HepG2 (cell line): ENCODE data around the gene DSC2. TPM values are rescaled to one million over a fixed set of nuclear protein-coding genes. Genes with fewer than 3 reads are reported as not detected.

Experiments used
- ATAC-seq: fragments of 200-7000 bp; cut with Tn5 transposase; 3 replicates; pipeline ENCODE4 v1.9.1; 2020; ENCODE audit warnings: mild to moderate bottlenecking, moderate library complexity
- BruUV-seq: library from RNA; stranded (reverse); fragments of 400-500 nt; replicated peaks from 2 replicates; lab custom pipeline; 2021; lab: Mats Ljungman, UMichigan
- CTCF ChIA-PET: fragments of 300-600 bp; formaldehyde crosslinking; extraction: SDS; loops from one replicate; lab custom pipeline; 2021; ENCODE audit warnings: low total read pairs, inconsistent platforms, low intra/inter-chr PET ratio; lab: Yijun Ruan, JAX
- POLR2A ChIA-PET: fragments of 350-600 bp; sonication (Branson Sonifier 250); formaldehyde crosslinking; loops from one replicate; lab custom pipeline; 2020; ENCODE audit warnings: antibody characterized with exemption, inconsistent platforms; lab: Yijun Ruan, JAX
- DNase-seq: peaks from one replicate; pipeline ENCODE4 v3.0.0-alpha.2; 2015; ENCODE audit warnings: low spot score
- FAIRE-seq: peaks from 3 replicates; lab custom pipeline; 2011; peaks lifted over from hg19 to GRCh38; lab: Jason Lieb, UNC
- H2AFZ ChIP-seq: one replicate; pipeline ENCODE4 v1.6.1; 2011; ENCODE audit warnings: low read length, inconsistent platforms
- H3K27ac ChIP-seq: fragments of 300-600 bp; 3 replicates; pipeline ENCODE4 v1.8.0; 2011; ENCODE audit warnings: mixed run types, mild to moderate bottlenecking, mixed read lengths, low read length, inconsistent platforms; ENCODE audit not compliant: insufficient read depth; ENCODE audit errors: extremely low read length
- H3K27me3 ChIP-seq, 2 experiments: fragments of 200-600 bp in 1 of 2; 2 replicates in 1 of 2; 3 replicates in 1 of 2; pipeline versions ENCODE4 v1.6.0 to v1.8.0; 2011; ENCODE audit warnings: low read length in 2 of 2, mild to moderate bottlenecking in 2 of 2, moderate library complexity in 2 of 2, inconsistent platforms in 1 of 2; ENCODE audit not compliant: insufficient read depth in 2 of 2, control insufficient read depth in 1 of 2
- H3K36me3 ChIP-seq, 2 experiments: fragments of 200-600 bp in 1 of 2; replicated peaks in 1 of 2; 2 replicates in 1 of 2; 3 replicates in 1 of 2; pipeline versions ENCODE4 v1.5.1 to v1.8.0; 2011; ENCODE audit warnings: low read length in 2 of 2, inconsistent platforms in 1 of 2; ENCODE audit not compliant: insufficient read depth in 2 of 2, control insufficient read depth in 1 of 2
- H3K4me1 ChIP-seq: 2 replicates; pipeline ENCODE4 v1.5.1; 2012; ENCODE audit warnings: low read length, inconsistent platforms; ENCODE audit not compliant: insufficient read depth
- H3K4me2 ChIP-seq: 2 replicates; pipeline ENCODE4 v1.6.0; 2011; ENCODE audit warnings: low read depth, low read length, inconsistent platforms
- H3K4me3 ChIP-seq, 3 experiments: fragments of 200-600 bp in 1 of 3; sonication (generic), shearing (Covaris generic) in 1 of 3; replicated peaks in 1 of 3; 2 replicates each; pipeline ENCODE4 v1.5.1; 2011 to 2016; ENCODE audit warnings: low read length in 3 of 3, inconsistent platforms in 2 of 3, low read depth in 2 of 3, mild to moderate bottlenecking in 2 of 3, control low read depth in 1 of 3, mixed read lengths in 1 of 3; ENCODE audit not compliant: insufficient read depth in 1 of 3
- H3K79me2 ChIP-seq: one replicate; pipeline ENCODE4 v1.6.1; 2011; ENCODE audit warnings: low read length, inconsistent platforms; ENCODE audit not compliant: insufficient read depth
- H3K9ac ChIP-seq: 2 replicates; pipeline ENCODE4 v1.6.0; 2011; ENCODE audit warnings: mild to moderate bottlenecking, low read depth, low read length, inconsistent platforms; ENCODE audit not compliant: insufficient read depth
- H3K9me3 ChIP-seq: 2 replicates; pipeline ENCODE4 v1.5.1; 2012; ENCODE audit warnings: mild to moderate bottlenecking, low read length
- H4K20me1 ChIP-seq: 2 replicates; pipeline ENCODE4 v1.6.0; 2011; ENCODE audit warnings: inconsistent platforms, mild to moderate bottlenecking, low read length, moderate library complexity; ENCODE audit not compliant: insufficient read depth
- ATM ChIP-seq: fragments of 450-650 bp; IDR thresholded peaks from 2 replicates; pipeline ENCODE4 v1.7.1; 2017; ENCODE audit warnings: mild to moderate bottlenecking, borderline replicate concordance
- CENPX ChIP-seq: sonication (generic); formaldehyde crosslinking; IDR thresholded peaks from 2 replicates; pipeline ENCODE4 v1.9.0; 2021; ENCODE audit warnings: mild to moderate bottlenecking, missing genetic modification reagents, moderate library complexity
- HMGXB3 ChIP-seq: sonication (generic); formaldehyde crosslinking; IDR thresholded peaks from 2 replicates; pipeline ENCODE4 v1.4.0; 2020; ENCODE audit warnings: missing genetic modification reagents, borderline replicate concordance
- MTF1 ChIP-seq: sonication (generic); formaldehyde crosslinking; IDR thresholded peaks from 2 replicates; pipeline ENCODE4 v1.5.0; 2020; ENCODE audit warnings: missing genetic modification reagents
- ZBTB20 ChIP-seq: sonication (generic); formaldehyde crosslinking; IDR thresholded peaks from 2 replicates; pipeline ENCODE4 v1.8.1; 2023; ENCODE audit warnings: missing genetic modification reagents, low read depth, mild to moderate bottlenecking, borderline replicate concordance
- ZNF136 ChIP-seq: sonication (generic); formaldehyde crosslinking; IDR thresholded peaks from 2 replicates; pipeline ENCODE4 v1.8.1; 2022; ENCODE audit warnings: low read depth, mild to moderate bottlenecking, moderate library complexity, missing genetic modification reagents
- ZNF232 ChIP-seq: sonication (generic); formaldehyde crosslinking; IDR thresholded peaks from 2 replicates; pipeline ENCODE4 v1.4.0; 2020; ENCODE audit warnings: missing genetic modification reagents, borderline replicate concordance
- WGBS: methylation state at CpG from one replicate; pipeline ENCODE4 v1.1.6; 2017; ENCODE audit warnings: low lambda C conversion rate; 5-methylcytosine and 5-hydroxymethylcytosine counted together
- in situ Hi-C: cut with HindIII; loops from 2 replicates; pipeline ENCODE4 v1.10.0; 2017; ENCODE audit warnings: low pct_unique_long_range_greater_than_20kb; ENCODE audit not compliant: extremely low pct_ligation_motif_present
- intact Hi-C: fragments of 100-400 bp; cut with micrococcal nuclease; formaldehyde crosslinking; loops from one replicate; pipeline ENCODE4 v1.10.0; 2022; ENCODE audit not compliant: unreplicated experiment
- polyA plus RNA-seq, 8 experiments: library from polyadenylated mRNA; depleted of rRNA in 3 of 8; stranded (reverse) in 7 of 8; unstranded in 1 of 8; fragments of >200 nt; fragmentation: Illumina TruSeq in 4 of 8; extraction: Trizol in 4 of 8; gene quantifications; 2 replicates each; pipeline versions ENCODE4 v1.2.1 to v1.2.3, GENCODE V29; 2011 to 2016; ENCODE audit warnings: low read depth in 4 of 8, missing spikeins in 1 of 8, mixed read lengths in 1 of 8; ENCODE audit not compliant: insufficient read depth in 1 of 8
- total RNA-seq, 5 experiments: library from RNA; depleted of rRNA; stranded (reverse); fragments of >200 nt; fragmentation: Illumina TruSeq; extraction: Trizol; gene quantifications; 2 replicates each; pipeline ENCODE4 v1.2.3, GENCODE V29; 2016; ENCODE audit warnings: low read depth in 1 of 5
- TF ChIP-seq, protein P1 (sequence below): sonication (generic); formaldehyde crosslinking; IDR thresholded peaks from 2 replicates; pipeline ENCODE4 v1.4.0; 2020; ENCODE audit warnings: missing genetic modification reagents
- TF ChIP-seq, protein P2 (sequence below): sonication (generic); formaldehyde crosslinking; IDR thresholded peaks from 2 replicates; pipeline ENCODE4 v1.4.0; 2020; ENCODE audit warnings: missing genetic modification reagents

Gene DSC2
- total and polyA plus RNA-seq, 2 of the 13 experiments (the other 11 are each of a cell fraction or from before 2014, with no cell fraction given): 7.2 to 24.9 TPM

GRCh38 chr18:31129398-31130115 lies 27.3 kb upstream of the DSC2 start (continued):
- no peak for TF ChIP-seq ZBTB20 (CRISPR knock-in tag)

GRCh38 chr18:31125878-31126277 lies 23.7 kb upstream of the DSC2 start:
- no peak for FAIRE-seq
- POLR2A ChIA-PET: no interaction called here

More at GRCh38 chr18:31125878-31126277, 23.7 kb upstream of the DSC2 start:
- Histone ChIP-seq H3K4me3 (no peak overlapping the region), H3K27me3 (no peaks in the 10 kb centered on the region), H3K4me2 (no peak overlapping the region), H2AFZ (no peak overlapping the region), H3K9ac (no peak overlapping the region), H4K20me1 (no peaks in the 10 kb centered on the region), H3K79me2 (no peaks in the 10 kb centered on the region), H3K27ac (no peak overlapping the region), H3K36me3 (no peaks in the 10 kb centered on the region), H3K9me3 (no peaks in the 10 kb centered on the region), H3K4me1 (no peaks in the 10 kb centered on the region)
- ATAC-seq (no peak), DNase-seq (no peak)
- TF ChIP-seq ATM (no peak), MTF1 (no peak), HMGXB3 (CRISPR knock-in tag) (no peak), ZNF136 (CRISPR knock-in tag) (no peak), ZNF232 (CRISPR knock-in tag) (no peak), CENPX (CRISPR knock-in tag) (no peak)
- TF ChIP-seq, protein P1, sequence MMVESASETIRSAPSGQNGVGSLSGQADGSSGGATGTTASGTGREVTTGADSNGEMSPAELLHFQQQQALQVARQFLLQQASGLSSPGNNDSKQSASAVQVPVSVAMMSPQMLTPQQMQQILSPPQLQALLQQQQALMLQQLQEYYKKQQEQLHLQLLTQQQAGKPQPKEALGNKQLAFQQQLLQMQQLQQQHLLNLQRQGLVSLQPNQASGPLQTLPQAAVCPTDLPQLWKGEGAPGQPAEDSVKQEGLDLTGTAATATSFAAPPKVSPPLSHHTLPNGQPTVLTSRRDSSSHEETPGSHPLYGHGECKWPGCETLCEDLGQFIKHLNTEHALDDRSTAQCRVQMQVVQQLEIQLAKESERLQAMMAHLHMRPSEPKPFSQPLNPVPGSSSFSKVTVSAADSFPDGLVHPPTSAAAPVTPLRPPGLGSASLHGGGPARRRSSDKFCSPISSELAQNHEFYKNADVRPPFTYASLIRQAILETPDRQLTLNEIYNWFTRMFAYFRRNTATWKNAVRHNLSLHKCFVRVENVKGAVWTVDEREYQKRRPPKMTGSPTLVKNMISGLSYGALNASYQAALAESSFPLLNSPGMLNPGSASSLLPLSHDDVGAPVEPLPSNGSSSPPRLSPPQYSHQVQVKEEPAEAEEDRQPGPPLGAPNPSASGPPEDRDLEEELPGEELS (CRISPR knock-in tag): no peak
- TF ChIP-seq, protein P2, sequence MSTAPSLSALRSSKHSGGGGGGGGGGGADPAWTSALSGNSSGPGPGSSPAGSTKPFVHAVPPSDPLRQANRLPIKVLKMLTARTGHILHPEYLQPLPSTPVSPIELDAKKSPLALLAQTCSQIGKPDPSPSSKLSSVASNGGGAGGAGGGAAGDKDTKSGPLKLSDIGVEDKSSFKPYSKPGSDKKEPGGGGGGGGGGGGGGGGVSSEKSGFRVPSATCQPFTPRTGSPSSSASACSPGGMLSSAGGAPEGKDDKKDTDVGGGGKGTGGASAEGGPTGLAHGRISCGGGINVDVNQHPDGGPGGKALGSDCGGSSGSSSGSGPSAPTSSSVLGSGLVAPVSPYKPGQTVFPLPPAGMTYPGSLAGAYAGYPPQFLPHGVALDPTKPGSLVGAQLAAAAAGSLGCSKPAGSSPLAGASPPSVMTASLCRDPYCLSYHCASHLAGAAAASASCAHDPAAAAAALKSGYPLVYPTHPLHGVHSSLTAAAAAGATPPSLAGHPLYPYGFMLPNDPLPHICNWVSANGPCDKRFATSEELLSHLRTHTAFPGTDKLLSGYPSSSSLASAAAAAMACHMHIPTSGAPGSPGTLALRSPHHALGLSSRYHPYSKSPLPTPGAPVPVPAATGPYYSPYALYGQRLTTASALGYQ (CRISPR knock-in tag): no peak
- CTCF ChIA-PET: no interaction called here
- intact Hi-C loops: no loop called here
- WGBS: 11% methylated on average over 1 of the region's 1 CpG
- BruUV-seq: no TSS peak
- in situ Hi-C loops: no loop called here
